Muscle of arm (tissue), 12 donors: ENCODE data around the gene ATAD3A. TPM values are rescaled to one million over a fixed set of nuclear protein-coding genes. Genes with fewer than 3 reads are reported as not detected.
"Not testable (repeated sequence)": the region's sequence is repeated elsewhere in the genome, so short reads cannot be mapped to it uniquely, and the experiment has no call there.

Source experiments
- DNase-seq: peaks from one replicate; pipeline ENCODE4 v3.0.0-alpha.2; 2013
- polyA plus RNA-seq, 12 donors: library from polyadenylated mRNA; unstranded; fragments of 120-200 nt; gene quantifications; one replicate each; pipeline ENCODE4 v1.2.1, GENCODE V29; 2013; ENCODE audit not compliant: insufficient read length in 12 of 12

ATAD3A gene
- polyA plus RNA-seq, 12 donors = 8.6 to 27.8 (median 13.4) TPM; not detected in 1

DNA sequence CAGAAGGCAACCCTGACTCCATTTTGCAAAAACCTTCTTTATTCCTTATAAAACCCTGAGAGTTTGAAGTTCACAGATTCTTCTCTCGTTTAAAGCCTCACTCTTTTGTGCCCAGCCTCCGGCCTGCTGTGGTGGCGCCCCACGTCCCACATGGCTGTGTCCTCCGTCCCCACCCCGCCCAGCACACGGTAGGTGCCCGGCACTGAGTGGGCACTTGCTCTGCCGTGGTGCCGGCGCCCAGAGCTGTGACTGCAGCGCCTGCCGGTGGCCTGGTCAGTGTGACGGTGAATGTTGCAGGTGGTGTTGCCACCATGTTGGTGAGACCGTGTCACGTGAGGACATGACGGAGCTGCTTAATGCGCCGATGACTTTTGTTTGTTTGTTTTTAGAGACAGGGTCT, 9.4 kb downstream of the ATAD3A start:
- DNase-seq = no peak

DNA sequence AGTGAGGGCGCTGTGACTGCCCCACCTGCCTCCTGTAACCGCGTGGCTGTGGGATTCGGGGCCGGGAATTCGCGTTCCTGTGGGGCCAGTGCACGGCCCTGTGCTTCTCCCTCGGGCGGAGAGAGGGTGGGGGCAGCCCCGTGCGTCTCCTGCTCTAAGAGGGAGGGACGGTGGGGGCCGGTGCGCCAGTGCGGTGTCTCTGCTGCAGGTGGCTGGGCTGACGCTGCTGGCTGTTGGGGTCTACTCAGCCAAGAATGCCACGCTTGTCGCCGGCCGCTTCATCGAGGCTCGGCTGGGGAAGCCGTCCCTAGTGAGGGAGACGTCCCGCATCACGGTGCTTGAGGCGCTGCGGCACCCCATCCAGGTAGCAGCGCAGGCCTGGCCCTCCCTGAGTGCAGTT, 10.6 kb downstream of the ATAD3A start:
- not testable (repeated sequence) for DNase-seq

DNA sequence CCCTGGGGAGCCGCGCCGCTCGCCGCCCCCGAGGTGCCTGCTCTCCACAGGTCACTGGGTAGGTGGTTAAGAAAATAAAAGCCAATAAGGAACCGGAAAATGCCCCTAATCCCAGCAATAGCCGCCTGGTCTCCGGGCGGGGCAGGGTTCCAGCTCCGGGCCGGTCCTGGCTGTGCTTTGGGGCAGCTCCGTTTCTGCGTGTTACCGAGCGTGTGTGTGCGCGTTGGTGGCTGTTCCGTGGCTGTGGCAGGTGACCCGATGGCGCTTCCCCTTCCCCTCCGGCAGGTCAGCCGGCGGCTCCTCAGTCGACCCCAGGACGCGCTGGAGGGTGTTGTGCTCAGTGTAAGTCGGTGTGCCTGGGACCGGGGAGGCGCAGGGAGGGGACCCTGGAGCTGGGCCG, 11.3 kb downstream of the ATAD3A start:
- DNase-seq = not testable (repeated sequence)

DNA sequence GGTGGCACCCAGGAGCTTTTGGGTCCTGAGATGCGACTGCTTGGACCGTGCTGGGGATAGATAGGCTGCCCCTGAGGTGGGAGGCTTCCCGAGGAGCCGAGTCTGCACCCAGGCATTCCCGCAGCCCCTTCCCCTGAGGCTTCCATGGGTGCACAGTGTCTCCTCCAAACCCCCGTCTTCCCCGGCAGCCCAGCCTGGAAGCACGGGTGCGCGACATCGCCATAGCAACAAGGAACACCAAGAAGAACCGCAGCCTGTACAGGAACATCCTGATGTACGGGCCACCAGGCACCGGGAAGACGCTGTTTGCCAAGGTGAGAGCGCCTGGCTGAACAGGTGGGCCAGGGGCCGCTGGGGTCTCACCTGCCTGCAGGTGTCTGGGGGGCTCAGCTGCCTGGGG, 11.7 kb downstream of the ATAD3A start:
- DNase-seq = not testable (repeated sequence)

DNA sequence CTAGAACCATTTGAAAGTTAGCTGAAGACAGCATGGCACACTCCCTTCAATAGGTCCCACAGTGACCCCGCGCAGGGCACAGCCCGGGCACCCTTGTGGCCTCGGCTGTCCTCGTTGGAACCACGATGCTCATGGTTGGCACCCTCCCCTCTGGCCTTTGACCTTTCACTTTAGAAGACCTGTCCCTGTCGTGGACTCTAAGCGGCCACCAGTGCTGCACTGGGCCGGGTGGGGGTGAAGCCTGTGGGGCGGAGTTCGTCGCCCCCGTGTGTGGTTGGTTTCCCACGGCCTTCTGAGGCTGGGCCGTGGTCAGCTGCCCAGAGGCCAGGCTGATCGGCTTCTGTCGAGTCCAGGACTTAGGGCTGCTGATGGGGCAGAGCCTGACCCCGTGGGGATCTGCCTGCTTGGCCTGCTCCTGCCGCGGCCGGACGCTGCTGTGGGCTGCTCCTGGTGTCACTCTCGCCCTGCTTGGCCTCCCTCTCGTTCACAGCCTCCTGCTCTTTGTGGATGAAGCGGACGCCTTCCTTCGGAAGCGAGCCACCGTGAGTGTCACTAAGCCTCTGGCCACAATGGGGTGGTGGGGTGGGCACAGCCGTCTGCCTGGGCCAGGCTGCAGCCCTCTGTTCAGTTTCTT, 12.9 kb downstream of the ATAD3A start:
- DNase-seq = not testable (repeated sequence)

DNA sequence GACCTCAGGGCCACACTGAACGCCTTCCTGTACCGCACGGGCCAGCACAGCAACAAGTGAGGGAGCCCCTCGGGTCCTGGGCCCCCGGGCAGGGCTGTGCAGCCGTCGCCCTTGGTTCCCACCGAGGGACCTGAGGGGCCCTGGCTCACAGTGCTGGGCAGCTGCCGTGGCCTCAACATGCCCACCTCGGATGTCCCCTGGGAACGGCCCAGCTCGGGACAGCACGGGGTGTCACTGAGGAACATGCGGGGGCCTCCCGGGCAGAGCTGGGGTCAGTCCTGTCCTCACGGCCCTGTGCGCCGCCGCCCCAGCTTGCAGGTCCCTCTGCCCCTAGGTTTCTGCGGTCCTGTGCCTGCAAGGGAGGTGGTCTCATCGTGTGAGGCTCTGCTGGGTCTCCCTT, 14.5 kb downstream of the ATAD3A start:
- not testable (repeated sequence) for DNase-seq

DNA sequence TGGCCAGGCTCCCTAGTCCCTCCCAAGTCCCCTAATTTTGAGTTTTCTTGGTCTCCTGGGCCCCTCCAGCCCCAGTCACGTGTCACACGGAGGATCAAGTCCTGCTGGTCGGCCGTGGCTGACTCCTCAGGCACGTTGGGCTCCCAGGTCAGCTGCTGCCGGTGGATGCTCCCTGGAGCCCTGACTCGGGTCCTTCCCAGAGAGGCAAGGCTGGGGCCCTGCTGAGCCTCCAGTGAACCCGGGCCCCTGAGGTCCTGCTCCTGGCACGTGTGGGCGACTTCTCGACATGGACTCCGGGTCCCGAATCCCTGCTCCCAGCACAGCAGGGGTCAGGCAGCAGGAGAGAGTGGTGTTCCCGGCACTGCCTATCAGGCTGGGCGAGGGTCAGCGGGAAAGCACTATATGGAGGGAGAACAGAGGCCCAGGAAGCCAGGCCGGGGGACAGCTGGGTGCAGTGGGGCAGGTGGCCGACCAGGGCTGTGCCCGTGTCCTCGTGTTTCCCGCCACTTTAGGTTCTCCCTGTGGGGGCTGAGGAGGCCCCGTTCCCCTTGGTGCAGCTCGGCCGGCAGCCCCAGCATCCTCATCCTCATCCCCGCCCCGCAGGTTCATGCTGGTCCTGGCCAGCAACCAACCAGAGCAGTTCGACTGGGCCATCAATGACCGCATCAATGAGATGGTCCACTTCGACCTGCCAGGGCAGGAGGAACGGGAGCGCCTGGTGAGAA, 15.3 kb downstream of the ATAD3A start:
- DNase-seq = no peak

DNA sequence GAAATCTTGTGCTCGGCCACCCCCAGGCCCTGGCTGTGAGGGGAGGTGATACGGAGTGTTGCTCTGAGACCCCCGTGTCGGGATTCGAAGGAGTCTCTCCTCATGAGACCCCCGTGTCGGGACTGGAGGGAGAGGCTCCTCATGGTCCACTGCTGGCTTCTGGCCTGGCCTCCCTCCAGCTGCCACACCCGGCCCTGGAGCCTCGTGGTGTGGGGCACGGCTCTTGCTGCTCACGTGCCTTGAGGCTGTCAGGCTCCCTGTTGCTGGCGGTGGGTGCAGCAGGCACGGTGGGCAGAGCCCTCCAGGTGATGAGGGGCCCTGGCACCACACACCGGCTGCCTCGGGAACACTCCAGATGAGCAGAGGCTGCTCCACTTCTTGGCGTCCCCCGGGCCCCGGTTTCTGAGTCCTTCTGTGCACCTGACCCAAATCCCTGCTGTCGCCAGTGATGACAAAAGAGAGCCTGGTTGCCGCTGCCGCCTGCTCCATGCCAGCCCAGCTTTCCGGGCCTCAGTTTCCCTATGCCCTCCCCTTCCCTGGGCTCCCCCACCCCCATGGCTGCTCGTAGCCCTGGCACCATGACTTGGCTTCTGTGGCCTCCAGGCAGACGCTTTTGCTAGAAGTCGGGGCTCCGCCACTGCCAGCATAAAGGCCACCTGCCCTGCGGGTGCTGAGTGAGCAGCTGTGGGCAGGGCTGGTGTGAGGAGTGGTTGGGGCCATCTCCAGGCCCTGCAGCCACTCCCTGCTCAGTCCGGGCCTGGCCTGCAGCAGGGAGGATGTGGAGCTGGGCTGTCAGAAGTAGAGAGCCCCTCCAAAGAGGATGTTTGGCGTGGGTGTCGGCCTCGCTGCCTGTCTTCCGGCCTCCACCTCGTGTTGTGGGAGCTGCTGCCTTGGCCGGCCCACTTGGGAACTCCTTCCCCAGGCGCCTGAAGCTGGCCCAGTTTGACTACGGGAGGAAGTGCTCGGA, 16.6 kb downstream of the ATAD3A start:
- no peak for DNase-seq

DNA sequence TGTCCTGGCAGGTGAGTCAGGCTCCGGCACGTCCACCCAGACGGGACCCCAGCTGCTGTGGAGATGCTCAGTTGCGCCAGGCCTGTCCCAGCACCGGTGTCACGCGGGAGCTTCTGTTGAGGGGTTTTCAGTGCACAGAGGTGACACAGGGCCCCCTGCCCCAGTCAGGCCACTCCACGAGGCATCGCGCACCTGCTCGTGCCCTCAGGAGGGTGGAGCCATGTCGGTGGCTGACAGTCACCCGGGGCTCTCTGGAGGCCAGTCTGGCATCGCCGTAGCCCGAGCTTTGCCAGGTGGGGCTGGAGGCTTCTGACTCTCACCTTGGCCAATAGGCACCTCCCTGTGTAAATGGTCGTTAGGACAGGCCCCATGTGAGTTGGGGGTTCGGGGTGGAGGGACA, 17.4 kb downstream of the ATAD3A start:
- no peak for DNase-seq

DNA sequence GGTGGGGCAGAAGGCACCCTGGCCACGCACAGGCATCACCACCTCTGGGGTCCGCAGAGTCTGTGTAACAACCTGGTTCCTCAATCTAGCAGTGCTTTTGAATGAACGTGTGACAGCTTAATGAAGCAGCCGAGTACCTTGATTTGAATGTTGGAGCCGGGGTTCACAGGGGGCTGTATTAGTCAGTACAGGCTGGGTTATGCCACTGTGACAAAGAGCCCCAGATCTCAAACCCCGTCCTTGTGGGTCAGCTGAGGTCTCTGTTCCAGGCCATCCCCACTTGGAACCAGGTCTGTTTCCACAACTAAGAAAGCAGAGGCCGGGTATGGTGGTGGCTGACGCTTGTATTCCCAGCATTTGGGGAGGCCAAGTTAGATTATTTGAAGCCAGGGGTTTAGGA, 18.0 kb downstream of the ATAD3A start:
- no peak for DNase-seq

DNA sequence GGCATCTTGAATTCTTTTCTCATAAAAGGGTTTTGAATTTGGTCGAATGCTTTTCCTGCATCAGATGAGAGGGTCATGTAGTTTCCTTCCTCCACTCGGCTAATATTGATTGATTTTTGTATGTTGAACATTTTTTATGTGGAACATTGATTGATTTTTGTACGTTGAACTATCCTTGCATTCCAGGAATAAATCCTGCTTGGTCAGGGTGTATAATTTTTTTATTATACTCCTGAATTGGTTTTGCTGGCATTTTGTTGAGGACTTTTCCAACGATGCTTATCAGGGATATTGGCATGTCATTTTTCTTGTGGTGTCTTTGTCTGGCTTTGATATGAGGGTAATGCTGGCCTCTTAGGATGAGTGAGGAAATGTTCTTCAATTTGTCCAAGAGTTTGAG, 20.0 kb downstream of the ATAD3A start:
- no peak for DNase-seq

DNA sequence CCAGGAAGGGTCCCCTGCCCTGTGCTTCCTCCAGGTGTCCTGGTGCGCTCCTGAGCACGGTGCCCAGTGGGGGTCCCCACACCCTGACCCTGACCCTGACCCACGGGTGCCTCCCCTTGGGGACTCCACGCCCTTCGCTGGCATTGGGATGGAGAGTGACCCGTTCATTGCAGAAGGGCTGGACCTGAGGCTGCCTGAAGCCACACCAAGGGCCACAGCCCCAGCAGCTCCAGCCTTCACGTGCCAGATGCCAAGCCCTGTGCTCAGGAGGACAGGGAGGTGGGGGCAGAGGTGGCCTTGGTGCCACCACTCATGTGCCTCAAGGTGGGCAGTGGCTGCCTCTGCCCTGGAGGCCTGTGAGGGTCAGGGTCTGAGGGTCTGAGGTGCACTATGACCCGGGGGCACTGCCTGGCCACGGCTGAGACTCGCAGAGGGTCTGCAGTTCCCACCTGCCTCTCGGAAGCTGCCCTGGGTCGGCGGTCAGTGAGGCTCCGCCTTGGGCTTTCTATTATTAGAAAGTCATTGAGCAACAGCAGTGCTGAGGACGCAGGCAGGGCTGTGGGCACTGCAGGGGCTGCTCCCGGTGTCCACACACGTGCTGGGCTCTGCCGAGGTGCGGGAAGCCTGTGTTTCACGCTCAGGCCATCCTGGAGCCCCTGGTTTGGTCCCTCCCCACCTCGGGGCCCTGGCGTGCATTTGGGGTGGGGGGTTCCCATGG, 21.4 kb downstream of the ATAD3A start:
- DNase-seq = not testable (repeated sequence)

DNA sequence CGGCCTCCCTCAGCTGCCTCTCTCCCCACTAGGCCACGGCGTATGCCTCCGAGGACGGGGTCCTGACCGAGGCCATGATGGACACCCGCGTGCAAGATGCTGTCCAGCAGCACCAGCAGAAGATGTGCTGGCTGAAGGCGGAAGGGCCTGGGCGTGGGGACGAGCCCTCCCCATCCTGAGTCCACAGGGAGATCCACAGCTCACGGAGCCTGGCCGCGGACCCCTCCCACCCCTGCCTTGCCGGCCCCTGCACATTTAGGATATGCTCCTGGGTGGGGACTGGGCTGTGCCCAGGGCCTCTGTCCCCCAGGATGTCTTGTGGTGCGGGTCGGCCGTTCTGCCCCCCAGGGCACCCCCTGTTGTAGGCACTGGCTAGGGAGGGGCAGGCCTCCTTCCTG, 21.9 kb downstream of the ATAD3A start:
- not testable (repeated sequence) for DNase-seq

DNA sequence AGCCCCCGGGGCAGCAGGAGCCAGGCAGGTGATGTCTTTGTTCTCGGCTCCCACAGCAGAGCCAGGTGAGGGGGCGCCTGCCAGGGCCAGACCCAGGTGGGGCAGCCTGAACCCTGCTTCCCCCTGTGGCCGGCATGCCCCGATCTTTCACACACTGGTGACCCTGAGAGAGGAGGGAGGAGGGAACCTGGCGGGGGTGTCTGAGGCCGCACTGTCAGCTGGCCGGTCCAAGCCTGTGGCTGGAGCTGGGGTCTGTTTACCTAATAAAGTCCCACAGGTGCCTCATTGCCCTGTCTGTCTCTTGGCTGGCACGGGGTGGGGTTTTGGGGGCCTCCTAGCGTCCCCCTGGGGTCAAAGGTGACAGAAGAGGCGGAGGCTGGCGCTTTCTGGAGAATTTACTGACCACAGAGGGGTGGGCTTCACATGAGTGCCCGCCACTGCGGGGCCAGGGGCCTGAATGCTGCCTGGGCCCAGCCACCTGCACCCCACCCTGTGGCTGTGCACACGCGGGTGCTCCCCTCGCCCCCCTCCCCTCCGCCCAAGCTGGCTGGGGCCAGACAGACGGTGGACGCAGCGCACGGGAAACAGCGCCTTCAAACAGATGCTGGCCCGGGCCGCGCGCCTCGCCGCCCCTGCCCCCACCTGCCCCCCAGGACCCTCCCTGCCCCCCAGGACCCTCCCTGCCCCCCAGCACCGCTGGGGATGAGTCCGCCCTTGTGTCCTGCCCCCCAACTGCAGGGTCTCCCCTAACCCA, 22.6 kb downstream of the ATAD3A start:
- DNase-seq = no peak

DNA sequence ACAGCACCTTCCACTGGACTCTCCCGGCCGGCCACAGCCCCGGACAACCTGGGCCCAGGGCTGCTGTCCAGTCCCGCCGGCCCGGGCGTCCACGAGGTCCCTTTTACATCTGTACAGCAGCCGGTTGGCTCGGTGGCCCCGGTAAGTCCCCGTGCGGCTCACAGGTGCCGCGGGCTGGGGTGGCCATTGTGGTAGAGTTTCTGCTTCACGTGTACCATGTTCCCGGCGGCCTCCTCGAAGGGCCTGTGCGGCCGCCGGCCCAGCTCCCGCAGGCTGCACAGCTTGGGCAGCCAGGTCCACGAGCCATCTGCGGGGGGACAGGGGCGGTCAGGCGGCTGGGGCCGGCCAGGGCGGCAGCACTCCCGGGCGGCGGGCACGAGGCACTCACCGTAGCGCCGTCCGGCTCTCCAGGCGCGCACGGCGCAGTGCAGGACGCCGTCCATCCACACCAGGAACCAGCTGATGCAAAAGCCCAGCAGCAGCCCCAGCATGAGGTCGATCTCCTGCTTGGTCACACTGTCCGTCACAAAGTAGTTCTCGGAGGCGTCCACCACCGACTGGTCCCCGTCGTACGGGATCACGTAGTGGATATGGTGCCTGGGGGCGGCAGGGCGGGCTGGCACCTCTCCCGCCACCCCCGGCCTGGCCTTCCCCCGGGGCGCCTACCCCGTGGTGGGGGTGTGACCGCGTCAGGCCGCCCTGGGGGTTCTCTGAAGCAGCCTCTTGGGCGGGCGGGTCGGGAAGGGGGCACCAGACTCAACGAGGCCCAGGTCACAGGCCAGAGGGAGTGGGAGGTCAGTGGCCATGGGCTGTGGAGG, 23.4 kb downstream of the ATAD3A start:
- DNase-seq = no peak

DNA sequence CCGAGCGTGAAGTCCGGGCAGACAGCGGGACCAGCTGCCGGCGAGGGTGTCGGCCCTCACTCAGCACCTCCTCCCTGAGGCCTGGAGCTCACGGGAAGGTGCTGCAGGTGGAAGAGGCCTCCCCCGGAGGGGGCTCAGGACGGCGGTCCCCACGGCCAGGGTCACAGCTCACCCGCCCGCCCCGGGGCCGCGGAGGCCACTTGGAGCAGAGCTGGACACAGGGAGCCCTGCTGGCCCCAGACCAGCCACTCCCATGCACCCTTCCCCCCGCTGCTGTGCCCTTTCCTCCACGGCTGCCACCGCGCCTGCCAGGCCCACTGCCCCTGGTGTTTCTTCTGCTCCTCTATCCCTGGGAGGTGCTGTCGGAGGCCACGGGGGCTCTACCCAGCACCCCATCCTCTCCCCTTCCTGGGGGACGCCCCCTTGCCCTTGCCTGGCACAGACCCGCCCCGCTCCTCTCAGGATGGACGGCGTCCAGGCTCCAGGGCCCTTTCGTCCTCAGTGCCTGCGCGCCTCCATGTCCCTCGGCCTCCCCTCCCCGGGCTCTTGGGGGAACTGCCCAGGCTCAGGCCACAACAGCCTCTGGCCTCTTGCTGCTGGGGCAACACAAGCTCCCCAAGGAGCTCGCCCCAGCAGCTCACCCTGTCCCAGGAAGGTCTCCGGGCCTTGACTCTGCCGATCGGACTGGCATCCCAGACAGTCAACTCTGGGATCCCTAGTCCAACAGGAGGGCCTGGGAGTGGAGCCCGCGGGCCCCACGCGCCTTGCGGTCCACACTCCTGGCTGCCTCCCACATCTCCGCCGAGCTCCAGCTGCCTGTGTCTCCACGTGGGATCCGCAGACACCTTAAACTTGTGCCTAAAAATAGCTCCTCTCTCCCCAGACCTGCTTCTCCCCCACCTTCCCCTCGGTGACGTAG, 24.3 kb downstream of the ATAD3A start:
- no peak for DNase-seq

DNA sequence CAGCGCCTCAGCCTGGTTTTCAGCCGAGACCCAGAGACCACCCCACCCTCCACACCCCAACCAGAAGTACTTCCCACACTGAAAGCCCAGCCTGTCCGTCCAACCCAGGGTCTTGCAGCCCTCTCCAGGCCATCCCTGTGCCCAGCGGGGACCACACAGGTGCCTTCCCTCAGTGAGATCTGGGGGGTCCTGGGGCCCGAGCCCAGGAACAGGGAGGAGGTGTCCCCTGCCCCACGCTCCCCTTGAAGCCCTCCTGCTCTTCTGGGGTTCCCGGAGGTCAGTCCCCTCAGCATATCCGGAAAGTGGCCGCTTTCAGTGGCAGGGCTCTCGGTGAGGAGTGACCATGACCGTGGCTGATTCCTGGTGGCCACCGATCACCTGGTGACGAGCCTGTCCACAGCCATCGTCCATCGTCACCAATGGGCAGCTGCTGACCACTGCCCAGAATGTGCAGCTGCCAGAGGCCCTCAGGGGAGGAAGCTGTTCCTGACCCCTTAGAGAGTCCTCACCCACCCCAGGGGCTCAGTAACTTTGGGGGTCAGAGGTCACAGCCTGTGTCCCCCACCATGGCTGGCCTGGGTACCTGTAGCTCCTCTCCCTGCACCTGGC, 25.1 kb downstream of the ATAD3A start:
- no peak for DNase-seq

DNA sequence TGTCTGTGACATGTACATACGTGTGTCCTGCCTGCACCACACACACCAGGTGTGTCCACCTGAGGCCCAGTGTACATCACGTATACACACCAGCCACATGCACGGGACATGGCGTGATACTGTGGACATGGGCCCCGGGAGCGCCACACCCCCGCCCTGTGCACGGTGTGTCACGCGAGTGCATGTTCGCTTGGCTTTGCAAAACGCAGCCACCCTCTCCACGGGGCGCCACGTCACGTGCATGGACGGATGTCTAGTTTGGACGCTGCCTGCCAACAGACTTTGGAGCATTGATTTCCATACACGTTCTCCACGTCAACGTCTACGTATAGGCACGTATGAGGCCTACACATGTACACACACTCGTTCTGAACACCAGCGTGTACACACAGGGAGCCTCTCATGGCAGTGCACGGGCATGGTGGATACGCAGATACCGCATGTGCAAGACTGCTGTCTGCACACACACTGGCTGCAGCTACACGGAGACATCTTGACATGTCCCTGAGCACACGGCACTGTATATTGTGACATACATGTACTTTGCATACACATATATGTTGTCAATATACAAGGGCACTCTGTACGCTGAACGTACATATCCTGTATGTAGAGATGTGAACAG, 25.8 kb downstream of the ATAD3A start:
- no peak for DNase-seq
